K562 treated with DMSO at 1 percent for 24 hours (cell line): Measurements from ENCODE around the gene BPNT1. TPM values are rescaled to one million over a fixed set of nuclear protein-coding genes. Genes with fewer than 3 reads are reported as not detected.

ENCODE experiments used
- total RNA-seq: library from RNA; unstranded; fragments of 300-600 nt; gene quantifications from 2 replicates; pipeline ENCODE4 v1.2.3, GENCODE V29; 2022; ENCODE audit warnings: low read depth; ENCODE audit not compliant: insufficient read depth

BPNT1 gene
- total RNA-seq = 38.2 and 48.0 TPM in 2 replicates

GRCh38 chr1:220089650-220090556 lies at the start of gene BPNT1:
TSS of gene BPNT1 (minus strand) at chr1:220089788. CDS start at chr1:220079846, 9,942 bp downstream.

GRCh38 chr1:220094016-220094911 lies 4.7 kb upstream of the BPNT1 start, which contains the start of gene IARS2:
TSS of gene IARS2 (plus strand) at chr1:220094132. CDS start at chr1:220094217, 85 bp downstream.

GRCh38 chr1:220046052-220046930 lies 43.3 kb downstream of the BPNT1 start, which contains the start of gene EPRS1:
TSS of gene EPRS1 (minus strand) at chr1:220046505. CDS start at chr1:220046388, 117 bp downstream.

Other genes starting within 250 kb of the BPNT1 start
- gene SLC30A10, start 161.2 kb downstream of the BPNT1 start, total RNA-seq = 2.7 and 3.1 TPM in 2 replicates
- gene EPRS1, start 43.3 kb downstream of the BPNT1 start, total RNA-seq = 145 and 165 TPM in 2 replicates
- gene IARS2, start 4.3 kb upstream of the BPNT1 start, total RNA-seq = 53.8 and 59.2 TPM in 2 replicates
- gene RAB3GAP2, start 182.7 kb upstream of the BPNT1 start, total RNA-seq = 14.1 and 18.4 TPM in 2 replicates